Activated T-cell treated with anti-CD3 and anti-CD28 coated beads, Interleukin-2, amount 50 U/mL, for 4 hours (primary cell): ENCODE results near the gene COMMD9. TPM values are rescaled to one million over a fixed set of nuclear protein-coding genes. Genes with fewer than 3 reads are reported as not detected.

Experiments used
- ATAC-seq, 2 donors: fragments of 200-7000 bp; cut with Tn5 transposase; one replicate each; pipeline ENCODE4 v1.10.0; 2021
- DNase-seq: peaks from one replicate; pipeline ENCODE4 v3.0.0-alpha.2; 2020
- H3K27me3 Mint-ChIP-seq: one replicate; pipeline ENCODE4 v1.8.0; 2021; ENCODE audit warnings: low read depth, mixed read lengths
- H3K36me3 Mint-ChIP-seq: one replicate; pipeline ENCODE4 v1.8.0; 2022; ENCODE audit warnings: mixed read lengths; ENCODE audit not compliant: insufficient read depth
- H3K4me1 Mint-ChIP-seq: one replicate; pipeline ENCODE4 v1.8.0; 2021; ENCODE audit warnings: low read depth, mixed read lengths
- H3K4me3 Mint-ChIP-seq: one replicate; pipeline ENCODE4 v1.8.0; 2021; ENCODE audit warnings: mild to moderate bottlenecking, moderate library complexity, mixed read lengths
- H3K9me3 Mint-ChIP-seq: one replicate; pipeline ENCODE4 v1.8.0; 2021; ENCODE audit warnings: mixed read lengths
- total RNA-seq, 3 donors: library from RNA; stranded (reverse); gene quantifications; one replicate each; pipeline ENCODE4 v1.2.1, GENCODE V29; 2021

Gene COMMD9
- total RNA-seq, 3 donors from 2014 or later: 47.0 to 55.4 (median 53.1) TPM

- peaks cover 51% of the 10 kb centered on the region for H3K36me3 Mint-ChIP-seq
- no peak overlapping the region for H3K4me3 Mint-ChIP-seq
- no peak for ATAC-seq
- H3K4me1 Mint-ChIP-seq: peaks cover 3% of the 10 kb centered on the region
- no peak for DNase-seq
- peaks cover 9% of the 10 kb centered on the region for H3K9me3 Mint-ChIP-seq
- H3K27me3 Mint-ChIP-seq: no peaks in the 10 kb centered on the region
Observed at GRCh38 chr11:36278531-36279282, 10.5 kb downstream of the COMMD9 start.

DNA sequence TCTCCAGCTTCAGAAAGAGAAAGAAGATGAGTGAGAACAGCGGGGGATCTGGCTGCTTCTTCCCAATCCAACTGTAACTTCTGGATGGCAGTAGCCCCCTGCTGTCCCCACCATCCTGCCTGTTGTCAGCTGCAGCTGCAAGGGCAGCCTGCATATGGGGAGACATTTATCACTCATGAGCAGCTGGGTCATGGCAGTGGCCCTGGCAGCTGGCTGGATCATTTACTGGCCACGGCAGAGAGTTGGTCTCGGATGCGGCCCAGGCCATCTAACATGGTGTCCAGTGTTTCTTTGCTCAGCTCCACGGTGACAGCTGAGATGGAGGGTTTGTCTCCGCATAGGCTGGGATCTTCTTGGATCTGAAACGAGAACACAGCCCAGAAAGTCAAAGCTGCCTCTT is 14.8 kb downstream of the COMMD9 start:
- H3K27me3 Mint-ChIP-seq: no peaks in the 10 kb centered on the region
- peaks cover 7% of the 10 kb centered on the region for H3K9me3 Mint-ChIP-seq
- no peak for DNase-seq
- H3K4me1 Mint-ChIP-seq: no peaks in the 10 kb centered on the region
- no peak overlapping the region for H3K4me3 Mint-ChIP-seq
- peaks cover 60% of the 10 kb centered on the region for H3K36me3 Mint-ChIP-seq
- ATAC-seq: no peak

DNA sequence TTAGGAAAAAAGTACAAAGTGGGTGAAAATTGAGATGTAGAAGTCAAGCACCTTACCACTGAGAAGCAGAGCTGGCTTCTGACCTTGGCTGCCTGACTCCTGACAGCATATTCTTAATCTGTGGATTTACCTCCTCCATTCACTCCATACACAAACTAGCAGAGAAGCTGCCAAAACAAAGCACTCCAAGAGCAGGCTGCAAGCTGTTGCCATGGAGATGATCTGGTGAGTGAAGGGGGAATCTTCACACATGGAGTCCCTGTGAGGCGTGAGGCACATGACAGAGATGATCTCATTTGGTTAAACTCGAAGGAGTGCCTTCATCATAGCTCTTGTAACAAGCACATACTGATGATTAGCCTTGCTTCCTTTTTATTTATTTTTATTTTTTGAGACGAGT is 16.1 kb downstream of the COMMD9 start:
- Mint-ChIP-seq H3K4me1 (no peaks in the 10 kb centered on the region), H3K4me3 (no peak overlapping the region), H3K36me3 (peaks cover 57% of the 10 kb centered on the region), H3K27me3 (no peaks in the 10 kb centered on the region), H3K9me3 (peaks cover 7% of the 10 kb centered on the region)
- ATAC-seq (no peak), DNase-seq (no peak)

DNA sequence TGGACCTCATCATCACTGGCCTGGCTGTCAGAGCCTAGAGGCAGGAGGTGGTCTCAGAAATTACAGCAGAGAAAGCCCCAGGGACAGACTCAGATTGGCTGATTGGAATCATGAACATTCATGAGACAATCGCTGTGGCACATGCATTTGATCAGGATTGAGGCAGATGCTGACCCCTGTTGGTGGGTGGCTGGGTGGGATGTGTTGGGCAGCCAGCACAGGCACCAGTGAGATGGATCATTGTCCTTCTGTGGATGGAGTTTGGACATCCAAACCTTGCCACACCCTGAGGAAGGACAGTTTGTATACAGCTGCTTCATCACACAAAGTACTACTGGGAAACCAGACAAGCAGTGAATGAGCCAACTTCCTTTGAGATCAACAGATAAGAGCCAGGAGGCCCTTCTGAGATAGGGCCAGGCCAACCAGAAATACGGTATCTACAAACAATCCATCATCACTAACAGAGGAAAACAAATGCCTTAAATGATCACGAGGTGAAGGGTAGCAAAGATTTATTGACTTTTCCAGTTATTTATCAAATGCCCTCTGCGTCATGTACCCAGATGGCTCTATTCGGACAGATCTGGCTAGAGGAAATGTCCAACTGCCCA is 17.3 kb downstream of the COMMD9 start:
- no peak overlapping the region for H3K4me3 Mint-ChIP-seq
- DNase-seq: no peak
- no peaks in the 10 kb centered on the region for H3K27me3 Mint-ChIP-seq
- H3K36me3 Mint-ChIP-seq: peaks cover 49% of the 10 kb centered on the region
- ATAC-seq: no peak
- H3K4me1 Mint-ChIP-seq: no peaks in the 10 kb centered on the region
- peaks cover 7% of the 10 kb centered on the region for H3K9me3 Mint-ChIP-seq

DNA sequence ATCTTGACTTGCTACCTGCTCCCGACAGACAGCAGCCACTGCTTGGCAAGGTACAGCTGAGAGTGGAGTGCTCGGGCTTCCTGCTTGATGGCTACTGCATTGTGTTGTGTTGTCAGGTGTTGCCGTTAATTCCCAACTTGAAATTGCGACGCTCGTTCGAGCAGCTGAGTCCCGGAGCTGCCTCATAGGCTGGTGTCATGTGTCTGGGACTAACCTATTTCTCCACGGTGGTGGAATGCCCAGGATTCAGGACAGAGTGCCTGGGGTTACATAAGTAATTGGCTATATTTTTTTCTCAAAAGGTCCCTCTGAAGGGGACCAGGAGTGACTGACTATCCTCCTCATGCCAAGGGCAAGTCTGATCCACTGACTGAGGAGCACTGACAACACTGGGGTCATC is 18.5 kb downstream of the COMMD9 start:
- Mint-ChIP-seq H3K36me3 (peaks cover 43% of the 10 kb centered on the region), H3K27me3 (no peaks in the 10 kb centered on the region), H3K4me3 (no peak overlapping the region), H3K9me3 (peaks cover 7% of the 10 kb centered on the region), H3K4me1 (no peaks in the 10 kb centered on the region)
- ATAC-seq: no peak
- DNase-seq: no peak

GRCh38 chr11:36268337-36268985 is 20.8 kb downstream of the COMMD9 start:
- H3K36me3 Mint-ChIP-seq: peaks cover 29% of the 10 kb centered on the region
- H3K9me3 Mint-ChIP-seq: peaks cover 7% of the 10 kb centered on the region
- no peak for DNase-seq
- no peaks in the 10 kb centered on the region for H3K4me1 Mint-ChIP-seq
- no peak overlapping the region for H3K4me3 Mint-ChIP-seq
- ATAC-seq: no peak
- no peaks in the 10 kb centered on the region for H3K27me3 Mint-ChIP-seq

DNA sequence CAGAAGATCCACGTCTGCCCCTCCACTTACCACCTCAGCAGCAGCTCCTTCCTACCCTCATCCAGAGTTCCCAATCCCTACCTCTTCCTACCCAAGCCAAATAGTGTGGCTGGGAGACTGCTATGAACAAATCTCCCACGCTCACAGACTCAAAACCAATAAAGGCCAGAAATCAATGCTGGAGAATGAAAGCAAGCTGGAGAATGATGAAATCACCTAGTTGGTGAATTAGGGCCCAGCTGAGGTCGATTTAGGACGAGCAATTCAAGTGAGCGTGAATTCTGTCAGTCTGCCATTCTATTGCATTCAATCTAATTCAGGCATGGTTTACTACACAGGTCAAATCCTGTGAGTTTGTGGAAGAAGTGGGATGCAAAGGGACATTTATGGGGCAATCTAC is 22.5 kb downstream of the COMMD9 start:
- peaks cover 4% of the 10 kb centered on the region for H3K27me3 Mint-ChIP-seq
- DNase-seq (no peak), ATAC-seq (no peak)
- H3K4me3 Mint-ChIP-seq: no peak overlapping the region
- H3K4me1 Mint-ChIP-seq: no peaks in the 10 kb centered on the region
- no peaks in the 10 kb centered on the region for H3K9me3 Mint-ChIP-seq
- peaks cover 14% of the 10 kb centered on the region for H3K36me3 Mint-ChIP-seq

- peaks cover 7% of the 10 kb centered on the region for H3K36me3 Mint-ChIP-seq
- H3K27me3 Mint-ChIP-seq: peaks cover 6% of the 10 kb centered on the region
- no peaks in the 10 kb centered on the region for H3K9me3 Mint-ChIP-seq
- ATAC-seq (peak; percentile 70 to 79), DNase-seq (peak; percentile 49)
- no peaks in the 10 kb centered on the region for H3K4me1 Mint-ChIP-seq
- H3K4me3 Mint-ChIP-seq: no peak overlapping the region
Observed at GRCh38 chr11:36265793-36266628, 23.2 kb downstream of the COMMD9 start.

DNA sequence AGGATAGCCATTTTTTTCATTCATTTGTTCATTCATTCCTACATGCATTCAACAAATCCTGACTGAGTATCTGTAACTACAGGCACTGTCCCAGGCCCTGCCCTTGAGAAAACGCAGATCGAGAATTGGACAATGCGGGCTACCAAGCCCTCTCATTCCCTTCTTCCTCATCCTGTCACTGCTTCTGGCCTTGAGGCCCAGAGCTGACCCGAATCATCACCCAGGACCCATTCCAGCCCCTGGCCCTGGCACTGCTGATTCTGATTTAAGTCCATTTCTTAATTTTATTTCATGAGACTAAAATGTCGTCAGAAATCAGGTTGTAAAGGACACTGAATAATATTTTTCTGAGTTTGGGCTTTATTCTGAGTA is 24.3 kb downstream of the COMMD9 start:
- DNase-seq (no peak), ATAC-seq (no peak)
- Mint-ChIP-seq H3K4me1 (no peaks in the 10 kb centered on the region), H3K27me3 (peaks cover 14% of the 10 kb centered on the region), H3K9me3 (no peaks in the 10 kb centered on the region), H3K36me3 (peaks cover 6% of the 10 kb centered on the region), H3K4me3 (no peak overlapping the region)

DNA sequence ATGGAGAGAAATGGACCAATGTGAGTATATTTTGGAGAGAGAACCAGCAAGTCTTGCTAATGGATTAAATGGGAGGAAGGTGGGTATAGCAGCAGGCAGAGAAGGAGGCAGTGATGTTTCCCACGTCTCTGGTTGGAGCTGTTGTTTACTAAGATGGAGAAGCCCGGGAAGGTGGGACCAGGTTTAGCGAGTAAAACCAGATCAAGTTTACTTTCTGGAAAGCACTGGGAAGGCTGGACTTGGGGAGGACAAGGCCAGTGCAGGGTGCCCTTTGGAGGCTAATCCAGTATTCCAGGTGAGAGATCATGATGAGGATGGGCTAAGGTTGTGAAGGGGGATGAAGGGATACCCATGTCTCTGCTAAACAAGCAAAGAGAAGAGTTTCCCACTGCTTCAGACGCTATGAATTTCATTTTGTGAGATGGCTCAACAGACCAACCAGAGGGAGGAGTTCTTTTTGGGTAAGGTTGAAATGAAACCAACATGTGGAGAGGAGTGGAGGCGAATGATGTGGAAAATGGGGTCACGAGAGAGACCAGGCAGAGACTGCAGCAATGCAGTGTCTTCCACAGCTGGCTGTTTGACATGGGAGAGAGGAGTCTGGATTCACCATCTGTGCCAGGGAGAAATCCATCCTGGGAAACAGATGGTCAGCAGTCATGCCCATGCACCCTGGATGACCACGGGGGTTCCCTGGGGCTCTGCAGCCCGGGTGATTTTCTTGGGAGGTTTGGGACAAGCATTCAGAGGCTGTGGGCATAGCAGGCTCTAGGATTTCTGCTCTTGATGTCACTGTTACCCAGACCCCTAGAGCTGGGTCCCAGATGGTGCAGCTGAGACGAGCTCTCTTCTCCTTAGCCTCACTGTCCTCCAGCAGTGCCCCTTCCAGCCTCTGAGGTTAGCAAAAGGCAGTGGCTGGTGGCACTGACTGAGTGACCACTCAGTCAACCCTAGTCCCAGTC is 24.9 kb downstream of the COMMD9 start:
- H3K27me3 Mint-ChIP-seq: peaks cover 16% of the 10 kb centered on the region
- no peak overlapping the region for H3K4me3 Mint-ChIP-seq
- no peaks in the 10 kb centered on the region for H3K36me3 Mint-ChIP-seq
- no peaks in the 10 kb centered on the region for H3K4me1 Mint-ChIP-seq
- no peak for DNase-seq
- H3K9me3 Mint-ChIP-seq: no peaks in the 10 kb centered on the region
- no peak for ATAC-seq

GRCh38 chr11:36261094-36261493 is 28.1 kb downstream of the COMMD9 start:
- no peaks in the 10 kb centered on the region for H3K4me1 Mint-ChIP-seq
- peaks cover 27% of the 10 kb centered on the region for H3K27me3 Mint-ChIP-seq
- ATAC-seq (no peak), DNase-seq (no peak)
- no peaks in the 10 kb centered on the region for H3K9me3 Mint-ChIP-seq
- no peaks in the 10 kb centered on the region for H3K36me3 Mint-ChIP-seq
- no peak overlapping the region for H3K4me3 Mint-ChIP-seq

GRCh38 chr11:36258730-36259360 is 30.4 kb downstream of the COMMD9 start:
- ATAC-seq (peak; percentile 32 to 47), DNase-seq (no peak)
- H3K4me1 Mint-ChIP-seq: no peaks in the 10 kb centered on the region
- H3K27me3 Mint-ChIP-seq: peaks cover 27% of the 10 kb centered on the region
- H3K9me3 Mint-ChIP-seq: no peaks in the 10 kb centered on the region
- no peak overlapping the region for H3K4me3 Mint-ChIP-seq
- H3K36me3 Mint-ChIP-seq: no peaks in the 10 kb centered on the region

DNA sequence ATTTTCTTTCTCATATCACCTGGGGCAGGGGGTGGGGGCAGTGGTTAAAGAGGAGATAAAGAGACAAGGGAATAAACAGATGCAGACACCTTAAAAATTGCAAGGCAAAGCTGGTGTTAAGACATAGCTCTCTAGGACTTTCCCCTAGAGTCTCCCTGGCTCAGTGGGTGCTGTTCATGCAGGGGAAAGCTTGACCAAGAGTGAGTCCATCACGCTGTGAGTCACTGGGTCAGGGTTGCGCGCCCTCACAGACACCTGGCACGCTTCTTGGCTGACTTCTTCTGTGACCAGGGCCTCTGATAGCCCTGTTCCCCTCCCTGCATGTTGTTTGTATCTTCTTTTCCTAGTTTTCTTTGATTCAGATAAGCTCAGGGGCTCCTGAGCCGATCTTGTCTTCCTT is 31.9 kb downstream of the COMMD9 start:
- Mint-ChIP-seq H3K9me3 (no peaks in the 10 kb centered on the region), H3K36me3 (no peaks in the 10 kb centered on the region), H3K27me3 (peaks cover 23% of the 10 kb centered on the region), H3K4me1 (no peaks in the 10 kb centered on the region), H3K4me3 (no peak overlapping the region)
- ATAC-seq: no peak
- no peak for DNase-seq
